WTC11 (cell line): Measurements from ENCODE around the gene PTX4. TPM values are rescaled to one million over a fixed set of nuclear protein-coding genes. Genes with fewer than 3 reads are reported as not detected.

ENCODE experiments used
- ATAC-seq: fragments of 200-7000 bp; cut with Tn5 transposase; 2 replicates; pipeline ENCODE4 v1.10.0; 2021; ENCODE audit warnings: mild to moderate bottlenecking, moderate library complexity
- CTCF ChIA-PET: fragments of 300-600 bp; sonication (Branson Sonifier 250); formaldehyde crosslinking; loops from one replicate; lab custom pipeline; 2021; ENCODE audit warnings: antibody characterized with exemption; lab: Charles Lee
- POLR2A ChIA-PET: fragments of 350-600 bp; sonication (Branson Sonifier 250); formaldehyde crosslinking; loops from one replicate; lab custom pipeline; 2021; ENCODE audit warnings: antibody characterized with exemption; lab: Charles Lee
- DNase-seq: peaks from one replicate; pipeline ENCODE4 v3.0.0; 2021; ENCODE audit warnings: low spot score
- H3K27ac Mint-ChIP-seq: 2 replicates; pipeline ENCODE4 v1.8.0; 2021; ENCODE audit warnings: mixed read lengths
- H3K27me3 Mint-ChIP-seq: 2 replicates; pipeline ENCODE4 v1.8.0; 2021; ENCODE audit warnings: low read depth, mild to moderate bottlenecking, moderate library complexity, mixed read lengths
- H3K36me3 Mint-ChIP-seq: 2 replicates; pipeline ENCODE4 v1.8.0; 2021; ENCODE audit warnings: mixed read lengths
- H3K4me1 Mint-ChIP-seq: 2 replicates; pipeline ENCODE4 v1.8.0; 2022; ENCODE audit warnings: mixed read lengths
- H3K4me3 Mint-ChIP-seq: 2 replicates; pipeline ENCODE4 v1.8.0; 2021; ENCODE audit warnings: mild to moderate bottlenecking, moderate library complexity, mixed read lengths
- H3K9me3 Mint-ChIP-seq: 2 replicates; pipeline ENCODE4 v1.8.0; 2021; ENCODE audit warnings: mixed read lengths
- FOXP1 ChIP-seq: sonication (generic); formaldehyde crosslinking; IDR thresholded peaks from 2 replicates; pipeline ENCODE4 v1.8.0; 2022; ENCODE audit warnings: missing genetic modification reagents, mild to moderate bottlenecking, moderate library complexity, borderline replicate concordance
- GRHL2 ChIP-seq: fragments of 250-450 bp; sonication (Bioruptor Pico); IDR thresholded peaks from 2 replicates; pipeline ENCODE4 v1.8.0; 2022; ENCODE audit warnings: mild to moderate bottlenecking, moderate library complexity; ENCODE audit not compliant: insufficient replicate concordance, severe bottlenecking
- HMGA2 ChIP-seq: fragments of 250-450 bp; sonication (Bioruptor Pico); IDR thresholded peaks from 2 replicates; pipeline ENCODE4 v1.4.0; 2021; ENCODE audit warnings: mild to moderate bottlenecking, moderate library complexity
- MXD4 ChIP-seq: fragments of 250-450 bp; sonication (Bioruptor Pico); IDR thresholded peaks from 2 replicates; pipeline ENCODE4 v1.8.0; 2021; ENCODE audit warnings: mild to moderate bottlenecking, moderate library complexity, borderline replicate concordance
- NFATC4 ChIP-seq: fragments of 250-450 bp; sonication (Bioruptor Pico); IDR thresholded peaks from 2 replicates; pipeline ENCODE4 v1.9.0; 2021; ENCODE audit warnings: mild to moderate bottlenecking
- PRRX2 ChIP-seq: fragments of 250-450 bp; sonication (Bioruptor Pico); IDR thresholded peaks from 2 replicates; pipeline ENCODE4 v1.8.0; 2021; ENCODE audit warnings: mild to moderate bottlenecking
- SMAD3 ChIP-seq: sonication (generic); formaldehyde crosslinking; IDR thresholded peaks from 2 replicates; pipeline ENCODE4 v1.8.0; 2022; ENCODE audit warnings: missing genetic modification reagents, mild to moderate bottlenecking, borderline replicate concordance
- ZNF219 ChIP-seq: sonication (generic); formaldehyde crosslinking; IDR thresholded peaks from 2 replicates; pipeline ENCODE4 v1.8.0; 2023; ENCODE audit warnings: missing genetic modification reagents, mild to moderate bottlenecking, borderline replicate concordance
- ZNF263 ChIP-seq: sonication (generic); formaldehyde crosslinking; IDR thresholded peaks from 2 replicates; pipeline ENCODE4 v1.8.1; 2022; ENCODE audit warnings: low read depth, mild to moderate bottlenecking, moderate library complexity, missing genetic modification reagents
- ZNF396 ChIP-seq: fragments of 250-450 bp; sonication (Bioruptor Pico); IDR thresholded peaks from 2 replicates; pipeline ENCODE4 v1.8.0; 2021; ENCODE audit warnings: mild to moderate bottlenecking, moderate library complexity, borderline replicate concordance
- total RNA-seq: library from RNA; stranded (reverse); gene quantifications from 3 replicates; pipeline ENCODE4 v1.2.3, GENCODE V29; 2021
- TF ChIP-seq, protein P1 (sequence below): sonication (generic); formaldehyde crosslinking; IDR thresholded peaks from 2 replicates; pipeline ENCODE4 v1.8.0; 2023; ENCODE audit warnings: missing genetic modification reagents
- TF ChIP-seq, protein P2 (sequence below): fragments of 200-600 bp; IDR thresholded peaks from 2 replicates; pipeline ENCODE4 v1.8.0; 2022; ENCODE audit warnings: antibody characterized with exemption
- TF ChIP-seq, protein P3 (sequence below): sonication (generic); formaldehyde crosslinking; conservative IDR thresholded peaks from 2 replicates; pipeline ENCODE4 v1.8.1; 2023; ENCODE audit warnings: mild to moderate bottlenecking, low read depth, missing genetic modification reagents, moderate library complexity
- TF ChIP-seq, protein P4 (sequence below): sonication (generic); formaldehyde crosslinking; IDR thresholded peaks from 2 replicates; pipeline ENCODE4 v1.8.0; 2022; ENCODE audit warnings: mild to moderate bottlenecking, missing genetic modification reagents
- TF ChIP-seq, protein P5 (sequence below): sonication (generic); formaldehyde crosslinking; IDR thresholded peaks from 2 replicates; pipeline ENCODE4 v1.8.0; 2022; ENCODE audit warnings: mild to moderate bottlenecking, missing genetic modification reagents
- TF ChIP-seq, protein P6 (sequence below): sonication (generic); formaldehyde crosslinking; IDR thresholded peaks from 2 replicates; pipeline ENCODE4 v1.8.0; 2022; ENCODE audit warnings: missing genetic modification reagents
- TF ChIP-seq, protein P7 (sequence below): fragments of 250-450 bp; sonication (Bioruptor Pico); IDR thresholded peaks from 2 replicates; pipeline ENCODE4 v1.9.0; 2021; ENCODE audit warnings: mild to moderate bottlenecking

PTX4 gene
- total RNA-seq, 1 experiment from 2014 or later: 0.26 TPM

DNA sequence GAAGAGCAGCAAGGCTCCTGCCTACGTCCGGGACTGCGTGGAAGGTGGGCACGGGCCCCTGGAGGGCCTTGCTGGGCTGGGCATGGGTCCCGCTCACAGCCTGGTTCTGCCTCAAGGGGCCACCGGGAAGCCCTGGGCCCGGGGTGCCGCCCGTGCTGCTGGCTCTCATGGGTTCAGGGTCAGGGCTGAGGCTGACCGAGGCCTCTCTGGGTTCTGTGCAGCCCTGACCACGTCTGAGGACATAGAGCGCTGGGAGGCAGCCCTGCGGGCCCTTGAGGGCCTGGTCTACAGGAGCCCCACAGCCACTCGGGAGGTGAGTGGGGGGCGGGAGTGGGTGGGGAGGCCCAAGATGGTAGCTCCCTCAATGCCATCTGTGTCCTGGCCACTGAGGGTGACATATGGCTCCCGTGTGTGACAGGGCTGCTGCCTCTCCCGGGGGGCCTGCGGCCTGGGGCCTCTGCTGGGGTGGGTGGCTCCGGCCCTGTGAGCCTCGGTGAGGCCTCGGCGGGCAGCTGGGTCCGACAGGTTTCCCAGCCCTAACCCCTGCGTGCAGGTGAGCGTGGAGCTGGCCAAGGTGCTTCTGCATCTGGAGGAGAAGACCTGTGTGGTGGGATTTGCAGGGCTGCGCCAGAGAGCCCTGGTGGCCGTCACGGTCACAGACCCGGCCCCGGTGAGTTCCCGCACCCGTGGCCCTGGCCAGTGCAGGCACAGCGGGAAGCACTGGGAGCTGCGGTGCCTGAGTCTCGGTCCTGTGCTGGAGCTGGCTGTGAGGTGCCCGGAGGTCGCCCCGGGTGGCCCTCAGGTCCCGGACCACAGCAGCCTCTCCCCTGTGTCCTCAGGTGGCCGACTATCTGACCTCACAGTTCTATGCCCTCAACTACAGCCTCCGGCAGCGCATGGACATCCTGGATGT is 13.6 kb upstream of the PTX4 start:
- Mint-ChIP-seq H3K27me3 (no peaks in the 10 kb centered on the region), H3K27ac (no peak overlapping the region), H3K4me3 (no peak overlapping the region), H3K9me3 (no peaks in the 10 kb centered on the region), H3K4me1 (no peaks in the 10 kb centered on the region), H3K36me3 (peaks cover 21% of the 10 kb centered on the region)
- no peak for DNase-seq
- no peak for ATAC-seq
- ChIA-PET POLR2A (no interaction called here), CTCF (no interaction called here)
- TF ChIP-seq ZNF396 (no peak), PRRX2 (CRISPR knock-in tag) (no peak), HMGA2 (CRISPR knock-in tag) (no peak), NFATC4 (CRISPR knock-in tag) (no peak), ZNF219 (CRISPR knock-in tag) (no peak), FOXP1 (CRISPR knock-in tag) (no peak), GRHL2 (CRISPR knock-in tag) (no peak), ZNF263 (CRISPR knock-in tag) (no peak), SMAD3 (no peak), MXD4 (CRISPR knock-in tag) (no peak)
- TF ChIP-seq, protein P1, sequence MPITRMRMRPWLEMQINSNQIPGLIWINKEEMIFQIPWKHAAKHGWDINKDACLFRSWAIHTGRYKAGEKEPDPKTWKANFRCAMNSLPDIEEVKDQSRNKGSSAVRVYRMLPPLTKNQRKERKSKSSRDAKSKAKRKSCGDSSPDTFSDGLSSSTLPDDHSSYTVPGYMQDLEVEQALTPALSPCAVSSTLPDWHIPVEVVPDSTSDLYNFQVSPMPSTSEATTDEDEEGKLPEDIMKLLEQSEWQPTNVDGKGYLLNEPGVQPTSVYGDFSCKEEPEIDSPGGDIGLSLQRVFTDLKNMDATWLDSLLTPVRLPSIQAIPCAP (CRISPR knock-in tag): no peak
- TF ChIP-seq, protein P2, sequence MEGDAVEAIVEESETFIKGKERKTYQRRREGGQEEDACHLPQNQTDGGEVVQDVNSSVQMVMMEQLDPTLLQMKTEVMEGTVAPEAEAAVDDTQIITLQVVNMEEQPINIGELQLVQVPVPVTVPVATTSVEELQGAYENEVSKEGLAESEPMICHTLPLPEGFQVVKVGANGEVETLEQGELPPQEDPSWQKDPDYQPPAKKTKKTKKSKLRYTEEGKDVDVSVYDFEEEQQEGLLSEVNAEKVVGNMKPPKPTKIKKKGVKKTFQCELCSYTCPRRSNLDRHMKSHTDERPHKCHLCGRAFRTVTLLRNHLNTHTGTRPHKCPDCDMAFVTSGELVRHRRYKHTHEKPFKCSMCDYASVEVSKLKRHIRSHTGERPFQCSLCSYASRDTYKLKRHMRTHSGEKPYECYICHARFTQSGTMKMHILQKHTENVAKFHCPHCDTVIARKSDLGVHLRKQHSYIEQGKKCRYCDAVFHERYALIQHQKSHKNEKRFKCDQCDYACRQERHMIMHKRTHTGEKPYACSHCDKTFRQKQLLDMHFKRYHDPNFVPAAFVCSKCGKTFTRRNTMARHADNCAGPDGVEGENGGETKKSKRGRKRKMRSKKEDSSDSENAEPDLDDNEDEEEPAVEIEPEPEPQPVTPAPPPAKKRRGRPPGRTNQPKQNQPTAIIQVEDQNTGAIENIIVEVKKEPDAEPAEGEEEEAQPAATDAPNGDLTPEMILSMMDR: no peak
- TF ChIP-seq, protein P3, sequence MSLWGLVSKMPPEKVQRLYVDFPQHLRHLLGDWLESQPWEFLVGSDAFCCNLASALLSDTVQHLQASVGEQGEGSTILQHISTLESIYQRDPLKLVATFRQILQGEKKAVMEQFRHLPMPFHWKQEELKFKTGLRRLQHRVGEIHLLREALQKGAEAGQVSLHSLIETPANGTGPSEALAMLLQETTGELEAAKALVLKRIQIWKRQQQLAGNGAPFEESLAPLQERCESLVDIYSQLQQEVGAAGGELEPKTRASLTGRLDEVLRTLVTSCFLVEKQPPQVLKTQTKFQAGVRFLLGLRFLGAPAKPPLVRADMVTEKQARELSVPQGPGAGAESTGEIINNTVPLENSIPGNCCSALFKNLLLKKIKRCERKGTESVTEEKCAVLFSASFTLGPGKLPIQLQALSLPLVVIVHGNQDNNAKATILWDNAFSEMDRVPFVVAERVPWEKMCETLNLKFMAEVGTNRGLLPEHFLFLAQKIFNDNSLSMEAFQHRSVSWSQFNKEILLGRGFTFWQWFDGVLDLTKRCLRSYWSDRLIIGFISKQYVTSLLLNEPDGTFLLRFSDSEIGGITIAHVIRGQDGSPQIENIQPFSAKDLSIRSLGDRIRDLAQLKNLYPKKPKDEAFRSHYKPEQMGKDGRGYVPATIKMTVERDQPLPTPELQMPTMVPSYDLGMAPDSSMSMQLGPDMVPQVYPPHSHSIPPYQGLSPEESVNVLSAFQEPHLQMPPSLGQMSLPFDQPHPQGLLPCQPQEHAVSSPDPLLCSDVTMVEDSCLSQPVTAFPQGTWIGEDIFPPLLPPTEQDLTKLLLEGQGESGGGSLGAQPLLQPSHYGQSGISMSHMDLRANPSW (CRISPR knock-in tag): no peak
- TF ChIP-seq, protein P4, sequence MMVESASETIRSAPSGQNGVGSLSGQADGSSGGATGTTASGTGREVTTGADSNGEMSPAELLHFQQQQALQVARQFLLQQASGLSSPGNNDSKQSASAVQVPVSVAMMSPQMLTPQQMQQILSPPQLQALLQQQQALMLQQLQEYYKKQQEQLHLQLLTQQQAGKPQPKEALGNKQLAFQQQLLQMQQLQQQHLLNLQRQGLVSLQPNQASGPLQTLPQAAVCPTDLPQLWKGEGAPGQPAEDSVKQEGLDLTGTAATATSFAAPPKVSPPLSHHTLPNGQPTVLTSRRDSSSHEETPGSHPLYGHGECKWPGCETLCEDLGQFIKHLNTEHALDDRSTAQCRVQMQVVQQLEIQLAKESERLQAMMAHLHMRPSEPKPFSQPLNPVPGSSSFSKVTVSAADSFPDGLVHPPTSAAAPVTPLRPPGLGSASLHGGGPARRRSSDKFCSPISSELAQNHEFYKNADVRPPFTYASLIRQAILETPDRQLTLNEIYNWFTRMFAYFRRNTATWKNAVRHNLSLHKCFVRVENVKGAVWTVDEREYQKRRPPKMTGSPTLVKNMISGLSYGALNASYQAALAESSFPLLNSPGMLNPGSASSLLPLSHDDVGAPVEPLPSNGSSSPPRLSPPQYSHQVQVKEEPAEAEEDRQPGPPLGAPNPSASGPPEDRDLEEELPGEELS (CRISPR knock-in tag): no peak
- TF ChIP-seq, protein P5, sequence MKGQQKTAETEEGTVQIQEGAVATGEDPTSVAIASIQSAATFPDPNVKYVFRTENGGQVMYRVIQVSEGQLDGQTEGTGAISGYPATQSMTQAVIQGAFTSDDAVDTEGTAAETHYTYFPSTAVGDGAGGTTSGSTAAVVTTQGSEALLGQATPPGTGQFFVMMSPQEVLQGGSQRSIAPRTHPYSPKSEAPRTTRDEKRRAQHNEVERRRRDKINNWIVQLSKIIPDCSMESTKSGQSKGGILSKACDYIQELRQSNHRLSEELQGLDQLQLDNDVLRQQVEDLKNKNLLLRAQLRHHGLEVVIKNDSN: no peak
- TF ChIP-seq, protein P6, sequence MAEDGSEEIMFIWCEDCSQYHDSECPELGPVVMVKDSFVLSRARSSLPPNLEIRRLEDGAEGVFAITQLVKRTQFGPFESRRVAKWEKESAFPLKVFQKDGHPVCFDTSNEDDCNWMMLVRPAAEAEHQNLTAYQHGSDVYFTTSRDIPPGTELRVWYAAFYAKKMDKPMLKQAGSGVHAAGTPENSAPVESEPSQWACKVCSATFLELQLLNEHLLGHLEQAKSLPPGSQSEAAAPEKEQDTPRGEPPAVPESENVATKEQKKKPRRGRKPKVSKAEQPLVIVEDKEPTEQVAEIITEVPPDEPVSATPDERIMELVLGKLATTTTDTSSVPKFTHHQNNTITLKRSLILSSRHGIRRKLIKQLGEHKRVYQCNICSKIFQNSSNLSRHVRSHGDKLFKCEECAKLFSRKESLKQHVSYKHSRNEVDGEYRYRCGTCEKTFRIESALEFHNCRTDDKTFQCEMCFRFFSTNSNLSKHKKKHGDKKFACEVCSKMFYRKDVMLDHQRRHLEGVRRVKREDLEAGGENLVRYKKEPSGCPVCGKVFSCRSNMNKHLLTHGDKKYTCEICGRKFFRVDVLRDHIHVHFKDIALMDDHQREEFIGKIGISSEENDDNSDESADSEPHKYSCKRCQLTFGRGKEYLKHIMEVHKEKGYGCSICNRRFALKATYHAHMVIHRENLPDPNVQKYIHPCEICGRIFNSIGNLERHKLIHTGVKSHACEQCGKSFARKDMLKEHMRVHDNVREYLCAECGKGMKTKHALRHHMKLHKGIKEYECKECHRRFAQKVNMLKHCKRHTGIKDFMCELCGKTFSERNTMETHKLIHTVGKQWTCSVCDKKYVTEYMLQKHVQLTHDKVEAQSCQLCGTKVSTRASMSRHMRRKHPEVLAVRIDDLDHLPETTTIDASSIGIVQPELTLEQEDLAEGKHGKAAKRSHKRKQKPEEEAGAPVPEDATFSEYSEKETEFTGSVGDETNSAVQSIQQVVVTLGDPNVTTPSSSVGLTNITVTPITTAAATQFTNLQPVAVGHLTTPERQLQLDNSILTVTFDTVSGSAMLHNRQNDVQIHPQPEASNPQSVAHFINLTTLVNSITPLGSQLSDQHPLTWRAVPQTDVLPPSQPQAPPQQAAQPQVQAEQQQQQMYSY (CRISPR knock-in tag): no peak
- TF ChIP-seq, protein P7, sequence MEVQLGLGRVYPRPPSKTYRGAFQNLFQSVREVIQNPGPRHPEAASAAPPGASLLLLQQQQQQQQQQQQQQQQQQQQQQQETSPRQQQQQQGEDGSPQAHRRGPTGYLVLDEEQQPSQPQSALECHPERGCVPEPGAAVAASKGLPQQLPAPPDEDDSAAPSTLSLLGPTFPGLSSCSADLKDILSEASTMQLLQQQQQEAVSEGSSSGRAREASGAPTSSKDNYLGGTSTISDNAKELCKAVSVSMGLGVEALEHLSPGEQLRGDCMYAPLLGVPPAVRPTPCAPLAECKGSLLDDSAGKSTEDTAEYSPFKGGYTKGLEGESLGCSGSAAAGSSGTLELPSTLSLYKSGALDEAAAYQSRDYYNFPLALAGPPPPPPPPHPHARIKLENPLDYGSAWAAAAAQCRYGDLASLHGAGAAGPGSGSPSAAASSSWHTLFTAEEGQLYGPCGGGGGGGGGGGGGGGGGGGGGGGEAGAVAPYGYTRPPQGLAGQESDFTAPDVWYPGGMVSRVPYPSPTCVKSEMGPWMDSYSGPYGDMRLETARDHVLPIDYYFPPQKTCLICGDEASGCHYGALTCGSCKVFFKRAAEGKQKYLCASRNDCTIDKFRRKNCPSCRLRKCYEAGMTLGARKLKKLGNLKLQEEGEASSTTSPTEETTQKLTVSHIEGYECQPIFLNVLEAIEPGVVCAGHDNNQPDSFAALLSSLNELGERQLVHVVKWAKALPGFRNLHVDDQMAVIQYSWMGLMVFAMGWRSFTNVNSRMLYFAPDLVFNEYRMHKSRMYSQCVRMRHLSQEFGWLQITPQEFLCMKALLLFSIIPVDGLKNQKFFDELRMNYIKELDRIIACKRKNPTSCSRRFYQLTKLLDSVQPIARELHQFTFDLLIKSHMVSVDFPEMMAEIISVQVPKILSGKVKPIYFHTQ (CRISPR knock-in tag): no peak
